KMS-11 (cell line): ENCODE data around the gene TUBGCP2.

Source experiments
- H2AFZ ChIP-seq: fragments of 200-600 bp; sonication (generic); 2 replicates; pipeline ENCODE4 v1.6.1; 2016; ENCODE audit warnings: antibody characterized with exemption, mixed run types, low read depth
- H3K27ac ChIP-seq: fragments of 200-600 bp; sonication (generic); 2 replicates; pipeline ENCODE4 v1.6.1; 2016; ENCODE audit warnings: mild to moderate bottlenecking, mixed run types
- H3K27me3 ChIP-seq: fragments of 200-600 bp; sonication (generic); 2 replicates; pipeline ENCODE4 v1.6.1; 2017; ENCODE audit warnings: mild to moderate bottlenecking, low read depth, mixed run types, moderate library complexity; ENCODE audit not compliant: insufficient read depth
- H3K36me3 ChIP-seq: fragments of 200-600 bp; sonication (generic); 2 replicates; pipeline ENCODE4 v1.6.1; 2017; ENCODE audit warnings: mild to moderate bottlenecking, mixed run types; ENCODE audit not compliant: insufficient read depth
- H3K4me1 ChIP-seq: fragments of 200-600 bp; sonication (generic); 2 replicates; pipeline ENCODE4 v1.6.1; 2016; ENCODE audit warnings: mild to moderate bottlenecking, low read depth, mixed run types; ENCODE audit not compliant: poor library complexity, severe bottlenecking
- H3K4me2 ChIP-seq: fragments of 200-600 bp; sonication (generic); 2 replicates; pipeline ENCODE4 v1.7.0; 2016; ENCODE audit warnings: mild to moderate bottlenecking, mixed run types
- H3K4me3 ChIP-seq: fragments of 200-600 bp; sonication (generic); IDR thresholded peaks from 2 replicates; pipeline ENCODE4 v1.6.1; 2017; ENCODE audit warnings: low read depth, low read length, mixed read lengths; ENCODE audit not compliant: insufficient read depth
- H3K79me2 ChIP-seq: fragments of 200-600 bp; sonication (generic); 2 replicates; pipeline ENCODE4 v1.6.1; 2016; ENCODE audit warnings: low read depth, mixed run types; ENCODE audit not compliant: insufficient read depth
- H3K9ac ChIP-seq: fragments of 200-600 bp; sonication (generic); 2 replicates; pipeline ENCODE4 v1.6.1; 2016; ENCODE audit warnings: mild to moderate bottlenecking, mixed run types
- H4K20me1 ChIP-seq: fragments of 200-600 bp; sonication (generic); 2 replicates; pipeline ENCODE4 v1.6.1; 2016; ENCODE audit warnings: mild to moderate bottlenecking, mixed run types; ENCODE audit not compliant: insufficient read depth
- TF ChIP-seq, protein P1 (sequence below): fragments of 200-600 bp; sonication (generic); conservative IDR thresholded peaks from 2 replicates; pipeline ENCODE4 v1.6.1; 2017; ENCODE audit warnings: low read depth, mild to moderate bottlenecking, antibody characterized with exemption, low read length, moderate library complexity, mixed read lengths

Gene TUBGCP2

DNA sequence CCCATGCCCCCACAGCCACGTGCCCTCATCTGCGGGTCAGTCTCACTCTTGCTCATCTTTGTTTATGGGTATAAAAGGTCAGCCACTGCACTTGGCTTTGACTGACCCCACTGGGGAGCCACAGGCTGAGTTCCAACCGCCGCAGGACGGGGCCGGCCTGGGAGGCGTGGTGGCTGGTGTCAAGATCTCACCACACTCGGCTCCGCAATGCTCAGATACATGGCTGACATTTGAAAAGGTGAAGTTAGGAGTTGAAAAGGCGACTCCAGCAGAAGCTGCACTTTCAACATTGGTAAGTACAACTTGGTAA is 14.9 kb downstream of the TUBGCP2 start:
- H3K27me3 ChIP-seq, result no peaks in the 10 kb centered on the region
- no peak overlapping the region for H2AFZ ChIP-seq
- H3K36me3 ChIP-seq, result no peaks in the 10 kb centered on the region; the same call in 1 of the 2 replicates
- no peak overlapping the region for H3K4me2 ChIP-seq
- no peak overlapping the region for H3K27ac ChIP-seq
- H3K79me2 ChIP-seq, result no peaks in the 10 kb centered on the region
- no peaks in the 10 kb centered on the region for H3K4me1 ChIP-seq
- TF ChIP-seq, protein P1, sequence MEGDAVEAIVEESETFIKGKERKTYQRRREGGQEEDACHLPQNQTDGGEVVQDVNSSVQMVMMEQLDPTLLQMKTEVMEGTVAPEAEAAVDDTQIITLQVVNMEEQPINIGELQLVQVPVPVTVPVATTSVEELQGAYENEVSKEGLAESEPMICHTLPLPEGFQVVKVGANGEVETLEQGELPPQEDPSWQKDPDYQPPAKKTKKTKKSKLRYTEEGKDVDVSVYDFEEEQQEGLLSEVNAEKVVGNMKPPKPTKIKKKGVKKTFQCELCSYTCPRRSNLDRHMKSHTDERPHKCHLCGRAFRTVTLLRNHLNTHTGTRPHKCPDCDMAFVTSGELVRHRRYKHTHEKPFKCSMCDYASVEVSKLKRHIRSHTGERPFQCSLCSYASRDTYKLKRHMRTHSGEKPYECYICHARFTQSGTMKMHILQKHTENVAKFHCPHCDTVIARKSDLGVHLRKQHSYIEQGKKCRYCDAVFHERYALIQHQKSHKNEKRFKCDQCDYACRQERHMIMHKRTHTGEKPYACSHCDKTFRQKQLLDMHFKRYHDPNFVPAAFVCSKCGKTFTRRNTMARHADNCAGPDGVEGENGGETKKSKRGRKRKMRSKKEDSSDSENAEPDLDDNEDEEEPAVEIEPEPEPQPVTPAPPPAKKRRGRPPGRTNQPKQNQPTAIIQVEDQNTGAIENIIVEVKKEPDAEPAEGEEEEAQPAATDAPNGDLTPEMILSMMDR, result no peak
- H3K9ac ChIP-seq, result no peak overlapping the region
- no peak overlapping the region for H3K4me3 ChIP-seq
- no peaks in the 10 kb centered on the region for H4K20me1 ChIP-seq

DNA sequence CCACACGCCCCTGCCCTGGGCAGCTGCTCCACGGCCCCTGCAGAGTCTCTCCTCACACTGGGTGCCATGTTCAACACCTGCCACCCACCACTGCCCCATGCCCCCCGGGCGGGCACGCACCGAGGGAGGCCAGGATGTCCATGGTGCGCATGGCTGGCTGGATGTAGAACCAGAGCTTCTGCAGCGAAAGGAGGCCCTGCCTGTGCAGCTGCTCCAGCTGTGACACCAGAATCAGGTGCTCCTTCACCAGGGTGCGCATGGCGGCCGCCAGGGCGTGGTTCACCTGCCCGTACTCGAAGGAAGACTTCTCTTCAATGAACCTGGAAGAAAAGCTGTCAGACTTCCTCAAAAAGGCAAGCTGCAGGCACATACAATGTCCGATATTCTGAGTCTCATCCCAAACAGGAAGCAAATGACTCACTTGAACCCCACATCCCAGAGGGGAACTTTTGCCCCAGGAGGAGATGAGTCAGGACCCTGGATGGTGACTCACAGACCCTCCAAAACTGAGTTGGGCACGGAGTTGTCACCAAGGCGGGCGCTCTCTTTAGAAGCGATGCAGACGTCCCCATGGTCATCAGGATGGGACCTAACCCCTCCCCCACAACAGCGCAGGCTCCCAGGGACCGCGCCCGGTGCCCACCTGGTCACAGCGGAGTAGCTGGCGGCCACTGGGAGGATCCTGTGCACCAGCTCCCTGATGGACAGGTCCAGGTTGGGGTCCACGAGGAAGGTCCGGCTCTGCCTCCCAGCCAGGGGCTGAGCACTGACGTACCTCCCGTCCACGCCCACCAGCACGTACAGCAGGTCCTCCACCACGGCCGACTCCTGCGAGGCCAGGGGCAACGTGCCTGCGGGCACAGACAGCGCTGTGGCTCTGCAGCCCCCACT is 15.5 kb downstream of the TUBGCP2 start:
- H3K9ac ChIP-seq, result no peak overlapping the region

DNA sequence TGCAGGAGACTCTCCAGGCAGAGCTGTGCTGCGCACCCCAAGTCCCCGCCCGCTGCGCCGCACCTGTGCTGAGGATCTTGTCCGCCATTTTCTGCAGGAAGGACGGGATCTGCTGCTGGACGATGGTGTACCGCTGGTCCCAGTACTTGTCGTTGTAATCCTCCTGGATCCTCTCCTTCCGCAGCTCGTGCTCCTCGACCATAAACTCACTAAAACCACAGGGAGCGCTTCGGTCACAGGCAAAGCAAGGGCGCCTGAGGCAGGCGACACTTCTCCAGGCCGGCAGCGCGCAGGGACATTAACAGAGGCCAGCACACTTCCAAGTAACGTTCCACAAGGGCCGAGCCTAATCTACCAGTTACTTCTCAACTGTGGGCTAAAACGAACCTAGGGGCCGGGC is 18.9 kb downstream of the TUBGCP2 start:
- H3K4me1 ChIP-seq, result no peaks in the 10 kb centered on the region
- no peaks in the 10 kb centered on the region for H3K27me3 ChIP-seq
- H3K79me2 ChIP-seq, result no peaks in the 10 kb centered on the region
- H3K9ac ChIP-seq, result no peak overlapping the region
- TF ChIP-seq, protein P1, result no peak
- no peak overlapping the region for H3K4me2 ChIP-seq
- H4K20me1 ChIP-seq, result no peaks in the 10 kb centered on the region
- H2AFZ ChIP-seq, result no peak overlapping the region
- no peak overlapping the region for H3K4me3 ChIP-seq
- H3K36me3 ChIP-seq, result no peaks in the 10 kb centered on the region
- no peak overlapping the region for H3K27ac ChIP-seq

More for the DNA sequence above, 15.5 kb downstream of the TUBGCP2 start:
- TF ChIP-seq, protein P1, result no peak
- H3K27ac ChIP-seq, result no peak overlapping the region
- no peaks in the 10 kb centered on the region; the same call in 1 of the 2 replicates for H3K36me3 ChIP-seq
- no peaks in the 10 kb centered on the region for H3K4me1 ChIP-seq
- no peaks in the 10 kb centered on the region for H3K79me2 ChIP-seq
- no peaks in the 10 kb centered on the region for H4K20me1 ChIP-seq
- no peak overlapping the region for H3K4me2 ChIP-seq
- no peak overlapping the region for H3K4me3 ChIP-seq
- no peak overlapping the region for H2AFZ ChIP-seq
- no peaks in the 10 kb centered on the region for H3K27me3 ChIP-seq

DNA sequence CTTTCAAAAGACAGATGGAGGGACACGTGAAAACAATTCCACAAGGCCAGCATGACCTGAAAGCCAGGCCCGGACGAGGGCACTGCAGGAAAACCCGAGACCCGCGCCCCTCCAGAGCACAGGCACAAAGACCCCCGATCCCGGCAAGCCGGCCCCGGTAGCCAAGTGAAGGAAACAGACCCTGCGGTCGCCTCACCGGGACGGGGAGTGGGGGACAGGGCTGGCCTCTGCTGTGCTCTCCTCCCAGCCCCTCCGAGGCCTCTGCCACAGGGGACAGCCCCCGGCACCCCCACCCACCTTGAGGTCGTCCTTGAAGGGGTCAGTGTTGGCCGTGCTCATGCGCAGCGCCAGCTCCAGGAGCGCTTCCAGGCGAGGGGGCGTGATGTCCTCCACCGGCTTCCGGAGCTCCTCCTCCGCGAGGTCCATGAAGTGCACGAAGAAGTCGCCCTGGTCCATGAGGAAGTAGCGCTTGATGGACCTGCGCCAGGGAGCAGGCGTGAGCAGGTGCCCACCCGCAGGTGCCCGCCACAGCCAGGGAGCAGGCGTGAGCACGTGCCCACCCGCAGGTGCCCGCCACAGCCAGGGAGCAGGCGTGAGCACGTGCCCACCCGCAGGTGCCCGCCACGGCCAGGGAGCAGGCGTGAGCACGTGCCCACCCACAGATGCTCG is 20.7 kb downstream of the TUBGCP2 start:
- H3K4me2 ChIP-seq, result no peak overlapping the region
- H3K27me3 ChIP-seq, result no peaks in the 10 kb centered on the region
- no peak overlapping the region for H3K4me3 ChIP-seq
- no peaks in the 10 kb centered on the region for H4K20me1 ChIP-seq
- H3K79me2 ChIP-seq, result no peaks in the 10 kb centered on the region
- no peak overlapping the region for H3K27ac ChIP-seq
- TF ChIP-seq, protein P1, result no peak
- H3K4me1 ChIP-seq, result no peaks in the 10 kb centered on the region
- H3K9ac ChIP-seq, result no peak overlapping the region
- H3K36me3 ChIP-seq, result no peaks in the 10 kb centered on the region
- no peak overlapping the region for H2AFZ ChIP-seq
